ENCODE results near the gene CEP131.

GRCh38 chr17:81140695-81141094 is 82.1 kb downstream of the CEP131 start:
- no peak for TF ChIP-seq CTCF (IDR thresholded peaks at IDR 0.05)
- TF ChIP-seq POLR2A (IDR thresholded peaks at IDR 0.05): no peak
